Natural killer cell (primary cell): ENCODE data around the gene MRPS7. TPM values are rescaled to one million over a fixed set of nuclear protein-coding genes. Genes with fewer than 3 reads are reported as not detected.

Experiments
- ATAC-seq, 3 donors: fragments of 150-1000 bp in 2 of 3; fragments of 200-7000 bp in 1 of 3; cut with Tn5 transposase; 1 replicate in 1 of 3; 2 replicates in 2 of 3; pipeline ENCODE4 v1.10.0; 2021; ENCODE audit warnings: mild to moderate bottlenecking in 2 of 3, moderate library complexity in 2 of 3
- DNase-seq, 2 donors: peaks; one replicate each; pipeline versions ENCODE4 v3.0.0 to v3.0.0-alpha.2; 2013 to 2021; ENCODE audit warnings: mixed read lengths in 1 of 2
- H3K27ac ChIP-seq: one replicate; pipeline ENCODE4 v1.5.1; 2013; ENCODE audit warnings: mild to moderate bottlenecking, low read length
- H3K27me3 ChIP-seq: one replicate; pipeline ENCODE4 v1.6.1; 2013; ENCODE audit warnings: low read length; ENCODE audit not compliant: control insufficient read depth, insufficient read depth
- H3K36me3 ChIP-seq: one replicate; pipeline ENCODE4 v1.6.1; 2013; ENCODE audit warnings: low read length; ENCODE audit not compliant: control insufficient read depth, insufficient read depth
- H3K4me1 ChIP-seq: one replicate; pipeline ENCODE4 v1.6.1; 2013; ENCODE audit warnings: low read length; ENCODE audit not compliant: control insufficient read depth, insufficient read depth
- H3K4me3 ChIP-seq: one replicate; pipeline ENCODE4 v1.5.1; 2013; ENCODE audit warnings: low read length
- H3K9me3 ChIP-seq: one replicate; pipeline ENCODE4 v1.6.1; 2013; ENCODE audit warnings: low read length; ENCODE audit not compliant: control insufficient read depth, insufficient read depth
- H3K27ac Mint-ChIP-seq, 2 donors: one replicate each; pipeline ENCODE4 v1.8.0; 2022; ENCODE audit warnings: mild to moderate bottlenecking in 2 of 2, mixed read lengths in 2 of 2, moderate library complexity in 1 of 2
- H3K27me3 Mint-ChIP-seq, 2 donors: one replicate each; pipeline ENCODE4 v1.8.0; 2022; ENCODE audit warnings: low read depth in 2 of 2, mixed read lengths in 2 of 2
- H3K36me3 Mint-ChIP-seq: one replicate; pipeline ENCODE4 v1.8.0; 2022; ENCODE audit warnings: mixed read lengths
- H3K4me1 Mint-ChIP-seq, 2 donors: one replicate each; pipeline ENCODE4 v1.8.0; 2022; ENCODE audit warnings: mixed read lengths in 2 of 2
- H3K4me3 Mint-ChIP-seq: one replicate; pipeline ENCODE4 v1.8.0; 2022; ENCODE audit warnings: mild to moderate bottlenecking, moderate library complexity, mixed read lengths
- H3K9me3 Mint-ChIP-seq, 2 donors: one replicate each; pipeline ENCODE4 v1.8.0; 2022; ENCODE audit warnings: mixed read lengths in 2 of 2
- WGBS: methylation state at CpG from one replicate; pipeline ENCODE4 v1.1.7; 2013; ENCODE audit warnings: missing lambda C conversion rate; ENCODE audit not compliant: insufficient coverage; 5-methylcytosine and 5-hydroxymethylcytosine counted together
- intact Hi-C: fragments of 100-400 bp; cut with micrococcal nuclease; formaldehyde crosslinking; loops from one replicate; pipeline ENCODE4 v1.14.2; 2022
- total RNA-seq, 4 donors: library from RNA; stranded (reverse); fragments of 120-200 nt in 1 of 4; gene quantifications; one replicate each; pipeline versions ENCODE4 v1.2.3 to v1.2.4, GENCODE V29; 2013 to 2022
- TF ChIP-seq, protein P1 (sequence below): fragments of 200-600 bp; IDR thresholded peaks from one replicate; pipeline ENCODE4 v1.8.0; 2022; ENCODE audit warnings: antibody characterized with exemption

MRPS7 gene
- total RNA-seq, 3 donors from 2014 or later (not counting 1 experiment from before 2014, with no cell fraction given): 27.3 to 29.4 (median 27.9) TPM

DNA sequence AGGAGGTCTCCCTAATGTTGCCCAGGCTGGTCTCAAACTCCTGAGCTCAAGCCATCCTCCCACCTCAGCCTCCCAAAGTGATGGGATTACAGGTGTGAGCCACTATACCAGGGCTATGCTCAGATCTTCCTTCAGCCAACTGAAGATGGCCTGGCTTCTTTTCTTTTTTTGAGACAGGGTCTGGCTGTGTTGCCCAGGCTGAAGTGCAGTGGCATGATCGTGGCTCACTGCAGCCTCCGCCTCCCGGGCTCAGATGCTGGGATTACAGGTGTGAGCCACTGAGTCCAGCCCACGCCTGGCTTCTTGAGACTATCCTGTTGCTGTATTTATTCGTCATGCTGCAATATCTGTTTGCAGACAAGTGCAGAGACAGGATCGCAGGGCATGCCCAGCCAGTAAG lies 23.4 kb downstream of the MRPS7 start:
- Histone ChIP-seq H3K36me3 (peaks cover 11% of the 10 kb centered on the region), H3K9me3 (no peaks in the 10 kb centered on the region), H3K4me1 (peaks cover 10% of the 10 kb centered on the region), H3K4me3 (no peak overlapping the region), H3K27me3 (no peaks in the 10 kb centered on the region), H3K27ac (no peak overlapping the region)
- DNase-seq (no peak), ATAC-seq (no peak)
- no peak overlapping the region for H3K27ac Mint-ChIP-seq
- intact Hi-C loops: loop anchor here (5.0 kb wide), 1 partner anchor 232 kb away; the partner anchor contains the start of genes CASKIN2 and TSEN54
- no peaks in the 10 kb centered on the region for H3K36me3 Mint-ChIP-seq
- peaks cover 15 to 19% of the 10 kb centered on the region in 2 donors for H3K4me1 Mint-ChIP-seq
- WGBS: 83% methylated on average over 6 of the region's 6 CpGs
- no peaks in the 10 kb centered on the region for H3K9me3 Mint-ChIP-seq
- TF ChIP-seq, protein P1, sequence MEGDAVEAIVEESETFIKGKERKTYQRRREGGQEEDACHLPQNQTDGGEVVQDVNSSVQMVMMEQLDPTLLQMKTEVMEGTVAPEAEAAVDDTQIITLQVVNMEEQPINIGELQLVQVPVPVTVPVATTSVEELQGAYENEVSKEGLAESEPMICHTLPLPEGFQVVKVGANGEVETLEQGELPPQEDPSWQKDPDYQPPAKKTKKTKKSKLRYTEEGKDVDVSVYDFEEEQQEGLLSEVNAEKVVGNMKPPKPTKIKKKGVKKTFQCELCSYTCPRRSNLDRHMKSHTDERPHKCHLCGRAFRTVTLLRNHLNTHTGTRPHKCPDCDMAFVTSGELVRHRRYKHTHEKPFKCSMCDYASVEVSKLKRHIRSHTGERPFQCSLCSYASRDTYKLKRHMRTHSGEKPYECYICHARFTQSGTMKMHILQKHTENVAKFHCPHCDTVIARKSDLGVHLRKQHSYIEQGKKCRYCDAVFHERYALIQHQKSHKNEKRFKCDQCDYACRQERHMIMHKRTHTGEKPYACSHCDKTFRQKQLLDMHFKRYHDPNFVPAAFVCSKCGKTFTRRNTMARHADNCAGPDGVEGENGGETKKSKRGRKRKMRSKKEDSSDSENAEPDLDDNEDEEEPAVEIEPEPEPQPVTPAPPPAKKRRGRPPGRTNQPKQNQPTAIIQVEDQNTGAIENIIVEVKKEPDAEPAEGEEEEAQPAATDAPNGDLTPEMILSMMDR: no peak
- no peak overlapping the region for H3K4me3 Mint-ChIP-seq
- H3K27me3 Mint-ChIP-seq: no peaks in the 10 kb centered on the region

DNA sequence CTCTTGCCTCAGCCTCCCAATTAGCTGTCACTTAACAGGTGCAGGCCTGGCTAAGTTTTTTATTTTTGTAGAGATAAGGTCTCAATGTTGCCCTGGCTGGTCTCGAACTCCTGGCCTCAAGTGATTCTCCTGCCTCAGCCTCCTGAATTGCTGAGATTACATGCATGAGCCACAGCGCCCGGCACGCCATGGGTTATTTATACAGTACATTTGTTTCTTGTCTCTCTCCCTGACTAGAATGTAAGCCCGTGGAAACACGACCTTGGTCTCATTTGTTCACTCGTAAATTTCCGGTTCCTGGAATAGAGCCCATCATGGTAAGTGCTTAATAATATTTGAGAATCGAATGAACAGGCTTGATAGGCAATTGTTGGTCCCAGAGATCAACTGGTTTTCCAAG lies 25.5 kb downstream of the MRPS7 start:
- 97% methylated on average over 9 of the region's 9 CpGs for WGBS
- Histone ChIP-seq H3K4me1 (peaks cover 13% of the 10 kb centered on the region), H3K9me3 (no peaks in the 10 kb centered on the region), H3K4me3 (no peak overlapping the region), H3K36me3 (peaks cover 5% of the 10 kb centered on the region), H3K27ac (no peak overlapping the region), H3K27me3 (no peaks in the 10 kb centered on the region)
- H3K9me3 Mint-ChIP-seq: no peaks in the 10 kb centered on the region
- TF ChIP-seq, protein P1: no peak
- H3K4me1 Mint-ChIP-seq: peaks cover 15 to 19% of the 10 kb centered on the region in 2 donors
- intact Hi-C loops: loop anchor here (5.0 kb wide), 1 partner anchor 230 kb away; the partner anchor contains the start of genes CASKIN2 and TSEN54
- H3K27ac Mint-ChIP-seq: no peak overlapping the region
- no peaks in the 10 kb centered on the region for H3K27me3 Mint-ChIP-seq
- H3K4me3 Mint-ChIP-seq: peak overlapping the region; percentile 4
- ATAC-seq: no peak
- DNase-seq: no peak
- no peaks in the 10 kb centered on the region for H3K36me3 Mint-ChIP-seq

DNA sequence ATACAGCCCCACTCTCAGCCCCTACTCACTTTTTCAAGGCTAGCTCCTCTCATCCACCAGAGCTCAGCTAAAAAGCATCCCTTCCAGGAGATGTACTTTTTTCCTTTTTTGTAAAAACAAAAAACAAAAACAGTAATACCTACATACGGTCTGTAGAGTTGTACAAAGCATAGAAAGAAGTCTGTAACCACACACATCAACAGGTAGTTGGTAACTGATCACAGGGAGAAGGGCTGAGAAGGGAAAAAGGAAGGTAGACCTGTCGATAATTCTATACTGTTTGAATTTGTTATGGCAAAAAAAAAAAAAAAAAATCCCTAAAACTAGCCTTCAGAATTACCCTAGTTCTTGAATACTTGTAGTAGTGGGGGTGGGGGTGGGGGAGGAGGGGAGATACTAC lies 26.7 kb downstream of the MRPS7 start:
- Mint-ChIP-seq H3K27ac (peak overlapping the region; percentile 100), H3K9me3 (no peaks in the 10 kb centered on the region), H3K4me1 (peaks cover 15 to 19% of the 10 kb centered on the region in 2 donors), H3K4me3 (peak overlapping the region; percentile 100), H3K27me3 (no peaks in the 10 kb centered on the region), H3K36me3 (no peaks in the 10 kb centered on the region)
- intact Hi-C loops: loop anchor here (5.0 kb wide), 1 partner anchor 229 kb away; the partner anchor contains the start of genes CASKIN2 and TSEN54
- TF ChIP-seq, protein P1: no peak
- ATAC-seq (no peak), DNase-seq (peak in 1 of 2 donors; percentile 15)
- Histone ChIP-seq H3K4me1 (peaks cover 13% of the 10 kb centered on the region), H3K9me3 (no peaks in the 10 kb centered on the region), H3K4me3 (peak overlapping the region; percentile 56), H3K27me3 (no peaks in the 10 kb centered on the region), H3K27ac (peak overlapping the region; percentile 79), H3K36me3 (peaks cover 5% of the 10 kb centered on the region)
- no CpG with 5 or more reads among the region's 2 CpGs for WGBS

DNA sequence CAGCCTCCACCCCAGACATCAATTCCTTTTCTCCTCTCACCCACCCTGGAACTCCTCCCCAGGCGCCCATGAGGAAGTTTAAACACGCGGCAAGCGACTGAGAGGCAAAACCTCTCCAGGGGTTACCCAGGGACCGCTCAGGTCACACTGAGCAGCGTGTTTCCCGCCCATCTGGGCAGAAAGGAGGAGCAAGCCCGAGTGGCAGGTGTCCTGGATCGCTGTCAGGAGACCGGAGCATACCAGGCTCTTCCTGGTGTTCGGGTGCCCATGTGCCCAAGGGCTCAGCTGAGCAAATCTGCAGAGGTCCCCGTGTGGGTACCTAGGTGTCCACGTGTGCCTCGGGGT lies 27.1 kb downstream of the MRPS7 start:
- DNase-seq (no peak), ATAC-seq (peak in 1 of 3 donors; percentile 0)

More for the DNA sequence above, 27.1 kb downstream of the MRPS7 start:
- Histone ChIP-seq H3K4me1 (peaks cover 13% of the 10 kb centered on the region), H3K9me3 (no peaks in the 10 kb centered on the region), H3K36me3 (peaks cover 5% of the 10 kb centered on the region), H3K4me3 (peak overlapping the region; percentile 56), H3K27ac (peak overlapping the region; percentile 79), H3K27me3 (no peaks in the 10 kb centered on the region)
- Mint-ChIP-seq H3K27ac (peak overlapping the region; percentile 100), H3K4me1 (peaks cover 15 to 19% of the 10 kb centered on the region in 2 donors), H3K36me3 (no peaks in the 10 kb centered on the region), H3K9me3 (no peaks in the 10 kb centered on the region), H3K4me3 (peak overlapping the region; percentile 100), H3K27me3 (no peaks in the 10 kb centered on the region)
- 0% methylated on average over 14 of the region's 14 CpGs for WGBS
- intact Hi-C loops: loop anchor here (1.0 to 5.0 kb wide), 6 partner anchors 17 to 567 kb away; partner anchors contain the start of genes CASKIN2, GGA3, GRB2 and MIF4GD
- TF ChIP-seq, protein P1: no peak
